ENCODE data around the gene SFSWAP. TPM values are rescaled to one million over a fixed set of nuclear protein-coding genes. Genes with fewer than 3 reads are reported as not detected.

Gene SFSWAP
- total RNA-seq, 1 donor from 2014 or later, result 34.9 TPM

DNA sequence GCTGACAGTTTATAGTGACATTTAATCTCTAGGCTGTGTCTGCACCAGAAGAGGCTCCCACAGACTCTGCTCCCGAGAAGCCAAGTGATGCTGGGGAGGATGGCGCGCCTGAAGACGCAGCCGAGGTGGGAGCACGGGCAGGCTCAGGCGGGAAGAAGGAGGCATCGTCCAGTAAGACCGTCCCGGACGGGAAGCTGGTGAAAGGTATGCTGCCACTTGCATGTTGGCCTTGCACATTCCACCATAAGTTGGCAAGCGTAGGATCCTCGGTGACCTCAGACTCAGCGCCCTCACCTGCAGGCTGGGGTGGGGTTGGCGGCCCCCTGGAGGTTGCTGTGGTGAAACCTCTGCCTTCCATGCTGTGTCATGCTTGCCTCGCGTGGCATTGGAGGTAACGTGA lies 45.6 kb downstream of the SFSWAP start:
- Histone ChIP-seq H3K4me3 (no peak overlapping the region), H3K4me1 (no peaks in the 10 kb centered on the region), H3K27ac (no peak overlapping the region), H3K9me3 (no peaks in the 10 kb centered on the region), H3K27me3 (no peaks in the 10 kb centered on the region), H3K36me3 (peaks cover 6 to 72% of the 10 kb centered on the region in 2 donors)
- no peak for TF ChIP-seq POLR2A (IDR thresholded peaks at IDR 0.05)
- TF ChIP-seq POLR2AphosphoS5 (IDR thresholded peaks at IDR 0.05; ENCODE audit: insufficient read depth in 1 of 2, low read depth in 1 of 2), result no peak
- TF ChIP-seq CTCF (IDR thresholded peaks at IDR 0.05), result no peak
- no peak for DNase-seq (ENCODE audit: extremely low spot score in 2 of 2)
- intact Hi-C loops (cut with DNase I), result no loop called here

DNA sequence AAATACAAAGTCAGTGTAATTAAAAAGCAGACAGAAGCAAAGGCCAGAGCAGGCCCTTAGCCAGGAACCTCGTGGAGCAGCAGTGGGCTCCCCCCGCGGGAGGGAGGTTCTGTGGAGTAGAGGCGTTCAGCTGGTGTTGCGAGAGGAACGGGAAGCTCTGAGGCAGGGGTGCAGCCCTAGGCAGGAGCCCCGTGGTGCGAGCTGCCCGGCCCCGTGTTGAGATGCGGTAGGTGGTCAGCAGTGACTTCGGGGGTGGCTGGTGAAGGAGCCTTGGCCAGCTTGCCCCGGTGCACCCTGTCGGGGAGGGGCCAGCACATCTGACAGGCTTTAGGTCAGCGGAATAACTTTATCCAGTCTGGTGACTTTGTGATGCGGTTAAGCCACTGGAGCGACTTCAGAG lies 46.2 kb downstream of the SFSWAP start:
- Histone ChIP-seq H3K4me1 (no peaks in the 10 kb centered on the region), H3K27ac (no peak overlapping the region), H3K36me3 (peaks cover 6 to 74% of the 10 kb centered on the region in 2 donors), H3K9me3 (no peaks in the 10 kb centered on the region), H3K4me3 (no peak overlapping the region), H3K27me3 (no peaks in the 10 kb centered on the region)
- TF ChIP-seq CTCF (IDR thresholded peaks at IDR 0.05), result no peak
- TF ChIP-seq POLR2A (IDR thresholded peaks at IDR 0.05), result no peak
- TF ChIP-seq POLR2AphosphoS5 (IDR thresholded peaks at IDR 0.05; ENCODE audit: insufficient read depth in 1 of 2, low read depth in 1 of 2), result no peak
- intact Hi-C loops (cut with DNase I), result no loop called here
- no peak for DNase-seq (ENCODE audit: extremely low spot score in 2 of 2)

DNA sequence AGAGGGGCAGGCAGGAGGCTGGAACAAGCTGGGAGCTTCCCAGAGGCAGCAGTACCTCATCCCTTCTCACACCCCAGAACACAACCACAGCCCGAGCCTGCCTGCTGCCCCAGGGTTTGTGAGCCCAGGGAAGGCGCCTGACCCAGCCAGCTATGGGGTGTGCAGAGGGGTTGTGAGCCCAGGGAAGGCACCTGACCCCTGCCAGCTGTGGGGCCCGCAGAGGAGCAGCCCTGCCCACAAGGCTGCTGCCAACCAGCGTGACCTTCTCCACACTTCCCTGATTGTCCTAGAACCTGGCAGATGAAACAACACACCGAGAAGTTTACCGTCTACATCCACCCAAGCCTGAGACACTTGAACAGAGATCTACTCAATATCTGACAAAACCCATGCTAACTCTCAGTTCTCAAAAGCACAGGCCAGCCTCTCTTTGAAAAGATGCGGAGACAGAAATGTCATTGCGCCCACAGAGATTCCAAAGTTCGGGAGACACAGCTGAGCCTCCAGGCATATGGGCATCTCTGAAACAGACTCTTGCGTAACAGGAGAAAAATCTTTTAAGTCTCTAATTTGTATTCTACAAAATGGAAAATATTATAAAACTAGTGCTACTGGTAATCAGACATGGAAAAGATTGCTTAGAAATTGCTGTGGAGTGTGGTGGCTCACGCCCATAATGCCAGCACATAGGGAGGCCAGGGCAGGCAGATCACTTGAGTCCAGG lies 47.3 kb downstream of the SFSWAP start:
- no peaks in the 10 kb centered on the region for H3K9me3 ChIP-seq
- peaks cover 6 to 77% of the 10 kb centered on the region in 2 donors for H3K36me3 ChIP-seq
- H3K27me3 ChIP-seq, result no peaks in the 10 kb centered on the region
- no peak for DNase-seq (ENCODE audit: extremely low spot score in 2 of 2)
- H3K4me1 ChIP-seq, result no peaks in the 10 kb centered on the region
- TF ChIP-seq POLR2AphosphoS5 (IDR thresholded peaks at IDR 0.05; ENCODE audit: insufficient read depth in 1 of 2, low read depth in 1 of 2), result no peak
- TF ChIP-seq POLR2A (IDR thresholded peaks at IDR 0.05), result no peak
- no peak for TF ChIP-seq CTCF (IDR thresholded peaks at IDR 0.05)
- H3K27ac ChIP-seq, result no peak overlapping the region
- no peak overlapping the region for H3K4me3 ChIP-seq
- intact Hi-C loops (cut with DNase I), result no loop called here

GRCh38 chr12:131759176-131759575 lies 48.3 kb downstream of the SFSWAP start:
- Histone ChIP-seq H3K4me1 (no peaks in the 10 kb centered on the region), H3K4me3 (no peak overlapping the region), H3K9me3 (no peaks in the 10 kb centered on the region), H3K27me3 (no peaks in the 10 kb centered on the region), H3K36me3 (peaks cover 3 to 75% of the 10 kb centered on the region in 2 donors), H3K27ac (no peak overlapping the region)
- no peak for TF ChIP-seq POLR2AphosphoS5 (IDR thresholded peaks at IDR 0.05; ENCODE audit: insufficient read depth in 1 of 2, low read depth in 1 of 2)
- TF ChIP-seq POLR2A (IDR thresholded peaks at IDR 0.05), result no peak
- TF ChIP-seq CTCF (IDR thresholded peaks at IDR 0.05), result no peak
- DNase-seq (ENCODE audit: extremely low spot score in 2 of 2), result no peak
- intact Hi-C loops (cut with DNase I), result no loop called here

GRCh38 chr12:131761638-131762037 lies 50.7 kb downstream of the SFSWAP start:
- no peak overlapping the region for H3K27ac ChIP-seq
- no peak for TF ChIP-seq CTCF (IDR thresholded peaks at IDR 0.05)
- TF ChIP-seq POLR2A (IDR thresholded peaks at IDR 0.05), result no peak
- no peak for TF ChIP-seq POLR2AphosphoS5 (IDR thresholded peaks at IDR 0.05; ENCODE audit: insufficient read depth in 1 of 2, low read depth in 1 of 2)
- H3K4me1 ChIP-seq, result no peaks in the 10 kb centered on the region
- intact Hi-C loops (cut with DNase I), result no loop called here
- no peaks in the 10 kb centered on the region for H3K9me3 ChIP-seq
- peaks cover 3 to 75% of the 10 kb centered on the region in 2 donors for H3K36me3 ChIP-seq
- H3K27me3 ChIP-seq, result no peaks in the 10 kb centered on the region
- DNase-seq (ENCODE audit: extremely low spot score in 2 of 2), result no peak
- H3K4me3 ChIP-seq, result no peak overlapping the region
